ENCODE data around the gene CRHR1. TPM values are rescaled to one million over a fixed set of nuclear protein-coding genes. Genes with fewer than 3 reads are reported as not detected.

The CRHR1 gene
- polyA plus RNA-seq, 3 donors, result not detected

DNA sequence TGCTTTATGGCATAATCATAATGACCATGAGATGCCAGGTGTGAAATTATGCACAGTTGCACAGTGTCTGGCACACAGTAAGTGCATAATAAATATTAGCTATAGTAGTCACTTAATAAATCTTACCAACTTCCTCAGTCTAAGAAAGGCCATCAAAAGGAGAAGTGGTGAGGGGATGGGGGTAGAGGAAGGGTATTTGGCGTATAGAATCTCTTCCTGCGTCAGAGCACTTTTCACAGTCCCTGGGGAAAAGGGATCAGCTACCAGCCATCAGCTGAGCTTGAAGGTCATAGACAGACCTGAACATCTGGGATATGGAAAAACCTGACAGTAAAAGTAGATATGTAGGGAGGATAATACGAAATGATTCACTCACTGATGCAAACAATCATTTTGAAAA, 5.8 kb downstream of the CRHR1 start:
- H3K9me3 Mint-ChIP-seq, result peaks cover 0 to 9% (median 0%) of the 10 kb centered on the region in 7 donors

DNA sequence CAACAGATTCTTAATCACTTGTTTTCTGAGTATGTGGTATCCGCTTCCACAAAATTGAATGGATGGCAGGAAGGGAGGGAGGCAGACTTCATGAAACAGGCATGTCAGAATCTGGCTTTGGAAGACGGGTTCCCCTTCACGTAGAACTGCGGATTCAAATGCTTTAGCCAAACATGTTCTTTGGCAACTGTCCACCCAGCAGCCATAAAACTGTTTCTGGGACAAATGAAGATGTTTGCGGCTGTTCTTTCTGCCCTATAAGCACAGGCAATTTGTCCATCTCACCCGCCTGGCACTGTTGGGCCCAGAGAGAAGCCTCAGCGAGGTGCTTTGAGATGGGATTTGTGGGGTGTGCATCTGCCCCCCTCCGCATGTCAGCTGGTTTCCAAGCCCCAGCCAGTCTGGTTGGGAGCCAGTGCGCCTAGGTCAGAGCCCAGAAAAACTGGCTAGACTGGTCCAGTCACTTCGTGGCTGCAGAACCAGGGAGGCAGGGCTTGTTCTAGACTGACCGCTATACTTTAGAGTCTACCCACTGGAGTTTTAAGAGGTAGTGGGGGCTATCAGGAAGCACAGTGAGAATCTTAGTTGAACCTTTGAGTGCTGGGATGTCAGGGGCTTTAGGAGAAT, 6.3 kb downstream of the CRHR1 start:
- Histone ChIP-seq H3K9me3 (replicated peaks in 1 of 2; ENCODE audit: control insufficient read depth in 1 of 2, insufficient read depth in 1 of 2, low read length in 2 of 2) (no peaks in the 10 kb centered on the region), H3K27ac (ENCODE audit: low read depth in 1 of 2, low read length in 2 of 2) (no peak overlapping the region), H3K4me3 (replicated peaks in 1 of 3; ENCODE audit: low read depth in 2 of 3, low read length in 3 of 3) (no peak overlapping the region), H3K4me2 (replicated peaks; ENCODE audit: extremely low read depth, low read length, poor library complexity, severe bottlenecking) (no peak overlapping the region), H3K36me3 (replicated peaks in 1 of 2; ENCODE audit: control insufficient read depth in 1 of 2, insufficient read depth in 2 of 2, low read length in 2 of 2) (no peaks in the 10 kb centered on the region), H3K79me2 (ENCODE audit: insufficient read depth, low read length) (no peaks in the 10 kb centered on the region), H3K4me1 (ENCODE audit: control insufficient read depth in 1 of 2, insufficient read depth in 2 of 2, low read length in 2 of 2) (peaks cover 0 to under 1% of the 10 kb centered on the region in 2 donors), H4K20me1 (ENCODE audit: insufficient read depth, low read length) (no peaks in the 10 kb centered on the region), H3K27me3 (ENCODE audit: control insufficient read depth in 2 of 2, insufficient read depth in 2 of 2, low read length in 2 of 2) (peaks cover 24 to 40% of the 10 kb centered on the region in 2 donors), H2AFZ (ENCODE audit: insufficient read depth, low read depth, low read length, poor library complexity, severe bottlenecking) (no peak overlapping the region), H3K9ac (ENCODE audit: insufficient read depth, low read length, poor library complexity, severe bottlenecking) (no peak overlapping the region)
- WGBS (ENCODE audit: insufficient coverage), result 85% methylated on average over 4 of the region's 11 CpGs
- intact Hi-C loops (cut with micrococcal nuclease), result no loop called here
- no peak for DNase-seq
- Mint-ChIP-seq H3K36me3 (no peaks in the 10 kb centered on the region), H3K4me3 (no peak overlapping the region), H3K9me3 (peaks cover 0 to 9% (median 0%) of the 10 kb centered on the region in 7 donors), H3K27me3 (ENCODE audit: low read depth in 3 of 3) (peaks cover 46 to 61% (median 59%) of the 10 kb centered on the region in 3 donors), H3K4me1 (peaks cover 2% of the 10 kb centered on the region), H3K27ac (no peak overlapping the region)
- TF ChIP-seq, protein P1, sequence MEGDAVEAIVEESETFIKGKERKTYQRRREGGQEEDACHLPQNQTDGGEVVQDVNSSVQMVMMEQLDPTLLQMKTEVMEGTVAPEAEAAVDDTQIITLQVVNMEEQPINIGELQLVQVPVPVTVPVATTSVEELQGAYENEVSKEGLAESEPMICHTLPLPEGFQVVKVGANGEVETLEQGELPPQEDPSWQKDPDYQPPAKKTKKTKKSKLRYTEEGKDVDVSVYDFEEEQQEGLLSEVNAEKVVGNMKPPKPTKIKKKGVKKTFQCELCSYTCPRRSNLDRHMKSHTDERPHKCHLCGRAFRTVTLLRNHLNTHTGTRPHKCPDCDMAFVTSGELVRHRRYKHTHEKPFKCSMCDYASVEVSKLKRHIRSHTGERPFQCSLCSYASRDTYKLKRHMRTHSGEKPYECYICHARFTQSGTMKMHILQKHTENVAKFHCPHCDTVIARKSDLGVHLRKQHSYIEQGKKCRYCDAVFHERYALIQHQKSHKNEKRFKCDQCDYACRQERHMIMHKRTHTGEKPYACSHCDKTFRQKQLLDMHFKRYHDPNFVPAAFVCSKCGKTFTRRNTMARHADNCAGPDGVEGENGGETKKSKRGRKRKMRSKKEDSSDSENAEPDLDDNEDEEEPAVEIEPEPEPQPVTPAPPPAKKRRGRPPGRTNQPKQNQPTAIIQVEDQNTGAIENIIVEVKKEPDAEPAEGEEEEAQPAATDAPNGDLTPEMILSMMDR (IDR thresholded peaks at IDR 0.05), result no peak

More for the DNA sequence above, 5.8 kb downstream of the CRHR1 start:
- Histone ChIP-seq H3K4me1 (ENCODE audit: control insufficient read depth in 1 of 2, insufficient read depth in 2 of 2, low read length in 2 of 2) (peaks cover 2 to 5% of the 10 kb centered on the region in 2 donors), H2AFZ (ENCODE audit: insufficient read depth, low read depth, low read length, poor library complexity, severe bottlenecking) (no peak overlapping the region), H3K27me3 (ENCODE audit: control insufficient read depth in 2 of 2, insufficient read depth in 2 of 2, low read length in 2 of 2) (peaks cover 25 to 45% of the 10 kb centered on the region in 2 donors), H4K20me1 (ENCODE audit: insufficient read depth, low read length) (no peaks in the 10 kb centered on the region), H3K79me2 (ENCODE audit: insufficient read depth, low read length) (no peaks in the 10 kb centered on the region), H3K9me3 (replicated peaks in 1 of 2; ENCODE audit: control insufficient read depth in 1 of 2, insufficient read depth in 1 of 2, low read length in 2 of 2) (no peaks in the 10 kb centered on the region), H3K27ac (ENCODE audit: low read depth in 1 of 2, low read length in 2 of 2) (no peak overlapping the region), H3K9ac (ENCODE audit: insufficient read depth, low read length, poor library complexity, severe bottlenecking) (no peak overlapping the region), H3K36me3 (replicated peaks in 1 of 2; ENCODE audit: control insufficient read depth in 1 of 2, insufficient read depth in 2 of 2, low read length in 2 of 2) (no peaks in the 10 kb centered on the region), H3K4me2 (replicated peaks; ENCODE audit: extremely low read depth, low read length, poor library complexity, severe bottlenecking) (no peak overlapping the region), H3K4me3 (replicated peaks in 1 of 3; ENCODE audit: low read depth in 2 of 3, low read length in 3 of 3) (no peak overlapping the region)
- H3K4me3 Mint-ChIP-seq, result no peak overlapping the region
- peaks cover 50 to 66% (median 64%) of the 10 kb centered on the region in 3 donors for H3K27me3 Mint-ChIP-seq (ENCODE audit: low read depth in 3 of 3)
- TF ChIP-seq, protein P1 (IDR thresholded peaks at IDR 0.05), result no peak
- peaks cover 2% of the 10 kb centered on the region for H3K4me1 Mint-ChIP-seq
- no peak overlapping the region for H3K27ac Mint-ChIP-seq
- no peak for DNase-seq
- 0% methylated on average over 2 of the region's 3 CpGs for WGBS (ENCODE audit: insufficient coverage)
- no peaks in the 10 kb centered on the region for H3K36me3 Mint-ChIP-seq
- intact Hi-C loops (cut with micrococcal nuclease), result no loop called here

Data from CD14-positive monocyte (primary cell).